Measurements from ENCODE around the gene FPR2.
"Not testable (repeated sequence)": the region's sequence is repeated elsewhere in the genome, so short reads cannot be mapped to it uniquely, and the experiment has no call there.

FPR2 gene

GRCh38 chr19:51771376-51772130 lies 10.6 kb downstream of the FPR2 start:
- H3K36me3 ChIP-seq (ENCODE audit: control insufficient read depth, insufficient read depth, low read length, severe bottlenecking), result no peaks in the 10 kb centered on the region
- no peaks in the 10 kb centered on the region for H3K4me1 ChIP-seq (ENCODE audit: control insufficient read depth, insufficient read depth, low read length)
- H3K4me3 ChIP-seq (ENCODE audit: low read length), result no peak overlapping the region
- DNase-seq (ENCODE audit: low read depth), result no peak
- H3K27me3 ChIP-seq (replicated peaks; ENCODE audit: control insufficient read depth, insufficient read depth, low read length), result no peaks in the 10 kb centered on the region
- no peak overlapping the region for H3K9ac ChIP-seq (ENCODE audit: low read length)
- H3K9me3 ChIP-seq (ENCODE audit: control insufficient read depth, low read length), result no peaks in the 10 kb centered on the region

- Histone ChIP-seq H3K9me3 (ENCODE audit: control insufficient read depth, low read length) (no peaks in the 10 kb centered on the region), H3K4me1 (ENCODE audit: control insufficient read depth, insufficient read depth, low read length) (peaks cover under 1% of the 10 kb centered on the region), H3K36me3 (ENCODE audit: control insufficient read depth, insufficient read depth, low read length, severe bottlenecking) (no peaks in the 10 kb centered on the region), H3K27me3 (replicated peaks; ENCODE audit: control insufficient read depth, insufficient read depth, low read length) (no peaks in the 10 kb centered on the region), H3K4me3 (ENCODE audit: low read length) (no peak overlapping the region), H3K9ac (ENCODE audit: low read length) (no peak overlapping the region)
- no peak for DNase-seq (ENCODE audit: low read depth)
Observed at GRCh38 chr19:51772977-51773376, 12.0 kb downstream of the FPR2 start.

GRCh38 chr19:51776561-51776960 lies 15.6 kb downstream of the FPR2 start:
- H3K36me3 ChIP-seq (ENCODE audit: control insufficient read depth, insufficient read depth, low read length, severe bottlenecking); H3K4me1 ChIP-seq (ENCODE audit: control insufficient read depth, insufficient read depth, low read length); H3K9me3 ChIP-seq (ENCODE audit: control insufficient read depth, low read length); H3K9ac ChIP-seq (ENCODE audit: low read length); H3K27me3 ChIP-seq (replicated peaks; ENCODE audit: control insufficient read depth, insufficient read depth, low read length); H3K4me3 ChIP-seq (ENCODE audit: low read length); DNase-seq (ENCODE audit: low read depth): not testable (repeated sequence)

- peak; percentile 92 for DNase-seq (ENCODE audit: low read depth)
- Histone ChIP-seq H3K4me1 (ENCODE audit: control insufficient read depth, insufficient read depth, low read length) (peaks cover 4% of the 10 kb centered on the region), H3K27me3 (replicated peaks; ENCODE audit: control insufficient read depth, insufficient read depth, low read length) (no peaks in the 10 kb centered on the region), H3K4me3 (ENCODE audit: low read length) (peak overlapping the region; percentile 59), H3K9me3 (ENCODE audit: control insufficient read depth, low read length) (no peaks in the 10 kb centered on the region), H3K36me3 (ENCODE audit: control insufficient read depth, insufficient read depth, low read length, severe bottlenecking) (no peaks in the 10 kb centered on the region), H3K9ac (ENCODE audit: low read length) (peak overlapping the region; percentile 59)
Observed at GRCh38 chr19:51777570-51778462, 16.8 kb downstream of the FPR2 start.

GRCh38 chr19:51779181-51779580 lies 18.2 kb downstream of the FPR2 start:
- Histone ChIP-seq H3K4me1 (ENCODE audit: control insufficient read depth, insufficient read depth, low read length) (peaks cover 4% of the 10 kb centered on the region), H3K9ac (ENCODE audit: low read length) (no peak overlapping the region), H3K9me3 (ENCODE audit: control insufficient read depth, low read length) (no peaks in the 10 kb centered on the region), H3K27me3 (replicated peaks; ENCODE audit: control insufficient read depth, insufficient read depth, low read length) (no peaks in the 10 kb centered on the region), H3K36me3 (ENCODE audit: control insufficient read depth, insufficient read depth, low read length, severe bottlenecking) (no peaks in the 10 kb centered on the region), H3K4me3 (ENCODE audit: low read length) (no peak overlapping the region)
- DNase-seq (ENCODE audit: low read depth), result no peak

GRCh38 chr19:51779703-51780102 lies 18.7 kb downstream of the FPR2 start:
- no peak for DNase-seq (ENCODE audit: low read depth)
- Histone ChIP-seq H3K9ac (ENCODE audit: low read length) (no peak overlapping the region), H3K4me3 (ENCODE audit: low read length) (no peak overlapping the region), H3K27me3 (replicated peaks; ENCODE audit: control insufficient read depth, insufficient read depth, low read length) (no peaks in the 10 kb centered on the region), H3K36me3 (ENCODE audit: control insufficient read depth, insufficient read depth, low read length, severe bottlenecking) (no peaks in the 10 kb centered on the region), H3K9me3 (ENCODE audit: control insufficient read depth, low read length) (no peaks in the 10 kb centered on the region), H3K4me1 (ENCODE audit: control insufficient read depth, insufficient read depth, low read length) (peaks cover 4% of the 10 kb centered on the region)

- no peaks in the 10 kb centered on the region for H3K27me3 ChIP-seq (replicated peaks; ENCODE audit: control insufficient read depth, insufficient read depth, low read length)
- DNase-seq (ENCODE audit: low read depth), result no peak
- H3K36me3 ChIP-seq (ENCODE audit: control insufficient read depth, insufficient read depth, low read length, severe bottlenecking), result no peaks in the 10 kb centered on the region
- H3K9me3 ChIP-seq (ENCODE audit: control insufficient read depth, low read length), result no peaks in the 10 kb centered on the region
- no peak overlapping the region for H3K9ac ChIP-seq (ENCODE audit: low read length)
- H3K4me3 ChIP-seq (ENCODE audit: low read length), result no peak overlapping the region
- peaks cover 6% of the 10 kb centered on the region for H3K4me1 ChIP-seq (ENCODE audit: control insufficient read depth, insufficient read depth, low read length)
Observed at GRCh38 chr19:51780270-51780669, 19.3 kb downstream of the FPR2 start.

GRCh38 chr19:51781999-51782398 lies 21.0 kb downstream of the FPR2 start:
- H3K9me3 ChIP-seq (ENCODE audit: control insufficient read depth, low read length), result no peaks in the 10 kb centered on the region
- no peaks in the 10 kb centered on the region for H3K27me3 ChIP-seq (replicated peaks; ENCODE audit: control insufficient read depth, insufficient read depth, low read length)
- H3K36me3 ChIP-seq (ENCODE audit: control insufficient read depth, insufficient read depth, low read length, severe bottlenecking), result no peaks in the 10 kb centered on the region
- peaks cover 9% of the 10 kb centered on the region for H3K4me1 ChIP-seq (ENCODE audit: control insufficient read depth, insufficient read depth, low read length)
- no peak overlapping the region for H3K9ac ChIP-seq (ENCODE audit: low read length)
- no peak overlapping the region for H3K4me3 ChIP-seq (ENCODE audit: low read length)
- DNase-seq (ENCODE audit: low read depth), result no peak

- Histone ChIP-seq H3K4me1 (ENCODE audit: control insufficient read depth, insufficient read depth, low read length) (peaks cover 5% of the 10 kb centered on the region), H3K9ac (ENCODE audit: low read length) (no peak overlapping the region), H3K4me3 (ENCODE audit: low read length) (no peak overlapping the region), H3K9me3 (ENCODE audit: control insufficient read depth, low read length) (no peaks in the 10 kb centered on the region), H3K36me3 (ENCODE audit: control insufficient read depth, insufficient read depth, low read length, severe bottlenecking) (no peaks in the 10 kb centered on the region), H3K27me3 (replicated peaks; ENCODE audit: control insufficient read depth, insufficient read depth, low read length) (no peaks in the 10 kb centered on the region)
- DNase-seq (ENCODE audit: low read depth), result no peak
Observed at GRCh38 chr19:51783372-51783771, 22.4 kb downstream of the FPR2 start.

GRCh38 chr19:51784109-51784785 lies 23.3 kb downstream of the FPR2 start:
- Histone ChIP-seq H3K4me1 (ENCODE audit: control insufficient read depth, insufficient read depth, low read length) (peaks cover 5% of the 10 kb centered on the region), H3K9me3 (ENCODE audit: control insufficient read depth, low read length) (no peaks in the 10 kb centered on the region), H3K36me3 (ENCODE audit: control insufficient read depth, insufficient read depth, low read length, severe bottlenecking) (no peaks in the 10 kb centered on the region), H3K9ac (ENCODE audit: low read length) (peak overlapping the region; percentile 6), H3K27me3 (replicated peaks; ENCODE audit: control insufficient read depth, insufficient read depth, low read length) (no peaks in the 10 kb centered on the region), H3K4me3 (ENCODE audit: low read length) (no peak overlapping the region)
- no peak for DNase-seq (ENCODE audit: low read depth)
